ENCODE data around the gene EEA1.

Gene EEA1

GRCh38 chr12:92859650-92860386, 69.3 kb downstream of the EEA1 start:
- Histone ChIP-seq H3K36me3 (ENCODE audit: control insufficient read depth, insufficient read depth, low read length) (no peaks in the 10 kb centered on the region), H3K79me2 (no peaks in the 10 kb centered on the region), H3K27ac (no peak overlapping the region)

GRCh38 chr12:92857818-92858217, 71.3 kb downstream of the EEA1 start:
- no peak for TF ChIP-seq CTCF (IDR thresholded peaks at IDR 0.05)
- Histone ChIP-seq H3K9ac (no peak overlapping the region), H3K4me1 (peaks cover 4% of the 10 kb centered on the region), H3K9me3 (ENCODE audit: control insufficient read depth, low read length) (no peaks in the 10 kb centered on the region), H3K36me3 (ENCODE audit: control insufficient read depth, insufficient read depth, low read length) (no peaks in the 10 kb centered on the region), H3K4me3 (ENCODE audit: low read depth, low read length) (no peak overlapping the region), H3K4me2 (ENCODE audit: low read length) (no peak overlapping the region), H3K27me3 (ENCODE audit: control insufficient read depth, insufficient read depth, low read length) (no peaks in the 10 kb centered on the region), H2AFZ (no peak overlapping the region), H3K27ac (no peak overlapping the region), H3K79me2 (no peaks in the 10 kb centered on the region)

More at GRCh38 chr12:92859650-92860386, 69.3 kb downstream of the EEA1 start:
- TF ChIP-seq CTCF (IDR thresholded peaks at IDR 0.05): no peak
- Histone ChIP-seq H2AFZ (no peak overlapping the region), H3K9ac (no peak overlapping the region), H3K9me3 (ENCODE audit: control insufficient read depth, low read length) (no peaks in the 10 kb centered on the region), H3K4me2 (ENCODE audit: low read length) (no peak overlapping the region), H3K27me3 (ENCODE audit: control insufficient read depth, insufficient read depth, low read length) (no peaks in the 10 kb centered on the region), H3K4me3 (ENCODE audit: low read depth, low read length) (no peak overlapping the region), H3K4me1 (peaks cover 4% of the 10 kb centered on the region)

GRCh38 chr12:92854344-92854743, 74.8 kb downstream of the EEA1 start:
- TF ChIP-seq CTCF (IDR thresholded peaks at IDR 0.05): no peak
- no peaks in the 10 kb centered on the region for H3K9me3 ChIP-seq (ENCODE audit: control insufficient read depth, low read length)
- H3K4me1 ChIP-seq: no peaks in the 10 kb centered on the region
- H3K36me3 ChIP-seq (ENCODE audit: control insufficient read depth, insufficient read depth, low read length): no peaks in the 10 kb centered on the region
- H3K4me3 ChIP-seq (ENCODE audit: low read depth, low read length): no peak overlapping the region
- H2AFZ ChIP-seq: no peak overlapping the region
- no peak overlapping the region for H3K4me2 ChIP-seq (ENCODE audit: low read length)
- no peak overlapping the region for H3K9ac ChIP-seq
- no peaks in the 10 kb centered on the region for H3K27me3 ChIP-seq (ENCODE audit: control insufficient read depth, insufficient read depth, low read length)
- H3K27ac ChIP-seq: no peak overlapping the region
- no peaks in the 10 kb centered on the region for H3K79me2 ChIP-seq

- H3K27me3 ChIP-seq (ENCODE audit: control insufficient read depth, insufficient read depth, low read length): no peaks in the 10 kb centered on the region
- no peak overlapping the region for H3K4me2 ChIP-seq (ENCODE audit: low read length)
- no peak overlapping the region for H3K27ac ChIP-seq
- no peaks in the 10 kb centered on the region for H3K36me3 ChIP-seq (ENCODE audit: control insufficient read depth, insufficient read depth, low read length)
- H3K79me2 ChIP-seq: no peaks in the 10 kb centered on the region
- H3K9me3 ChIP-seq (ENCODE audit: control insufficient read depth, low read length): no peaks in the 10 kb centered on the region
- no peak overlapping the region for H2AFZ ChIP-seq
- TF ChIP-seq CTCF (IDR thresholded peaks at IDR 0.05): no peak
- H3K9ac ChIP-seq: no peak overlapping the region
- no peaks in the 10 kb centered on the region for H3K4me1 ChIP-seq
- no peak overlapping the region for H3K4me3 ChIP-seq (ENCODE audit: low read depth, low read length)
Measured at GRCh38 chr12:92848740-92849139, 80.4 kb downstream of the EEA1 start.

- Histone ChIP-seq H3K9me3 (ENCODE audit: control insufficient read depth, low read length) (no peaks in the 10 kb centered on the region), H3K36me3 (ENCODE audit: control insufficient read depth, insufficient read depth, low read length) (no peaks in the 10 kb centered on the region), H3K4me2 (ENCODE audit: low read length) (no peak overlapping the region), H3K4me1 (no peaks in the 10 kb centered on the region), H3K79me2 (no peaks in the 10 kb centered on the region), H3K9ac (no peak overlapping the region), H3K4me3 (ENCODE audit: low read depth, low read length) (no peak overlapping the region), H3K27ac (no peak overlapping the region), H2AFZ (no peak overlapping the region), H3K27me3 (ENCODE audit: control insufficient read depth, insufficient read depth, low read length) (no peaks in the 10 kb centered on the region)
- no peak for TF ChIP-seq CTCF (IDR thresholded peaks at IDR 0.05)
Measured at GRCh38 chr12:92847368-92847767, 81.7 kb downstream of the EEA1 start.
